Spleen (tissue), 11 donors: ENCODE results near the gene LCT. TPM values are rescaled to one million over a fixed set of nuclear protein-coding genes. Genes with fewer than 3 reads are reported as not detected.

Experiments used
- DNase-seq: peaks from one replicate; pipeline ENCODE4 v3.0.0-alpha.2; 2020
- H3K27ac ChIP-seq, 8 donors: fragments of 200-600 bp; sonication (generic) in 7 of 8; 1 replicate in 4 of 8; 2 replicates in 4 of 8; pipeline versions ENCODE4 v1.5.0 to v1.8.0; 2016 to 2021; ENCODE audit warnings: inconsistent platforms in 4 of 8, mild to moderate bottlenecking in 4 of 8, moderate library complexity in 1 of 8
- H3K27me3 ChIP-seq, 7 donors: fragments of 200-600 bp; sonication (generic) in 6 of 7; replicated peaks in 1 of 7; 1 replicate in 4 of 7; 2 replicates in 3 of 7; pipeline versions ENCODE4 v1.5.0 to v1.8.0; 2016 to 2021; ENCODE audit warnings: inconsistent platforms in 3 of 7, mild to moderate bottlenecking in 1 of 7
- H3K36me3 ChIP-seq, 6 donors: fragments of 200-600 bp; sonication (generic) in 5 of 6; 1 replicate in 4 of 6; 2 replicates in 2 of 6; pipeline versions ENCODE4 v1.5.0 to v1.8.0; 2016 to 2021; ENCODE audit warnings: inconsistent platforms in 2 of 6
- H3K4me1 ChIP-seq, 6 donors: fragments of 200-600 bp; sonication (generic) in 5 of 6; 1 replicate in 3 of 6; 2 replicates in 3 of 6; pipeline versions ENCODE4 v1.5.0 to v1.8.0; 2016 to 2021; ENCODE audit warnings: inconsistent platforms in 3 of 6
- H3K4me3 ChIP-seq, 8 donors: fragments of 200-600 bp; sonication (generic) in 7 of 8; 1 replicate in 4 of 8; 2 replicates in 4 of 8; pipeline versions ENCODE4 v1.5.0 to v1.8.0; 2016 to 2021; ENCODE audit warnings: inconsistent platforms in 4 of 8, mild to moderate bottlenecking in 4 of 8, moderate library complexity in 2 of 8
- H3K9me3 ChIP-seq, 8 donors: fragments of 200-600 bp; sonication (generic) in 7 of 8; 1 replicate in 4 of 8; 2 replicates in 4 of 8; pipeline versions ENCODE4 v1.5.0 to v1.8.0; 2016 to 2021; ENCODE audit warnings: inconsistent platforms in 4 of 8
- POLR2A ChIP-seq, 3 donors: fragments of 450-650 bp; IDR thresholded peaks; one replicate each; pipeline ENCODE4 v1.5.1; 2017; ENCODE audit warnings: antibody characterized with exemption in 3 of 3, mild to moderate bottlenecking in 1 of 3
- POLR2AphosphoS5 ChIP-seq, 3 donors: sonication (generic); formaldehyde crosslinking; IDR thresholded peaks; one replicate each; pipeline ENCODE4 v1.5.1; 2017; ENCODE audit warnings: antibody characterized with exemption in 3 of 3
- WGBS, 5 donors: extraction: QIAGEN DNeasy Blood & Tissue Kit in 3 of 5; methylation state at CpG; one replicate each; pipeline versions ENCODE4 v1.1.5 to v1.1.7; 2013 to 2018; 5-methylcytosine and 5-hydroxymethylcytosine counted together
- intact Hi-C: fragments of 100-400 bp; cut with DNase I; formaldehyde crosslinking; loops from one replicate; pipeline ENCODE4 v1.15.0; 2023; ENCODE audit warnings: low total_unique reads
- polyA plus RNA-seq, 3 donors: library from polyadenylated mRNA; stranded (reverse); fragments of 200-250 nt; gene quantifications; one replicate each; pipeline ENCODE4 v1.2.1, GENCODE V29; 2013
- total RNA-seq, 7 donors: library from RNA; depleted of rRNA in 3 of 7; stranded (reverse); fragments of >200 nt in 3 of 7; fragmentation: NEBNext Ultra II Directional in 4 of 7; extraction: Animal tissue kit (Norgen Biotek cat#: 25700) in 4 of 7; gene quantifications; one replicate each; pipeline versions ENCODE4 v1.1.0 to v1.2.1, GENCODE V29; 2016 to 2021
- TF ChIP-seq, protein P1 (sequence below), 11 experiments: fragments of 200-600 bp in 7 of 11; fragments of 450-650 bp in 4 of 11; sonication (generic) in 4 of 11; IDR thresholded peaks in 8 of 11; conservative IDR thresholded peaks in 3 of 11; 1 replicate in 7 of 11; 2 replicates in 4 of 11; pipeline versions ENCODE4 v1.4.0 to v1.8.0; 2016 to 2021; ENCODE audit warnings: antibody characterized with exemption in 11 of 11, inconsistent platforms in 4 of 11, mild to moderate bottlenecking in 1 of 11
- donor health status: healthy with polysubstance abuse.
- donor health status: DM: no; HTN: no; CAD: no; lungs with moderate emphysema.
- donor health status: DM: no; HTN: no; CAD: no.
- donor health status: Bipolar disorder and iron deficiency.
- donor health status: healthy.
- donor health status: DM: no; HTN: no; CAD: no.
- donor health status: DM: yes; HTN: yes; CAD: no.

The LCT gene
- total and polyA plus RNA-seq, 10 donors, result 0.02 to 0.19 (median 0.06) TPM; not detected in 3

DNA sequence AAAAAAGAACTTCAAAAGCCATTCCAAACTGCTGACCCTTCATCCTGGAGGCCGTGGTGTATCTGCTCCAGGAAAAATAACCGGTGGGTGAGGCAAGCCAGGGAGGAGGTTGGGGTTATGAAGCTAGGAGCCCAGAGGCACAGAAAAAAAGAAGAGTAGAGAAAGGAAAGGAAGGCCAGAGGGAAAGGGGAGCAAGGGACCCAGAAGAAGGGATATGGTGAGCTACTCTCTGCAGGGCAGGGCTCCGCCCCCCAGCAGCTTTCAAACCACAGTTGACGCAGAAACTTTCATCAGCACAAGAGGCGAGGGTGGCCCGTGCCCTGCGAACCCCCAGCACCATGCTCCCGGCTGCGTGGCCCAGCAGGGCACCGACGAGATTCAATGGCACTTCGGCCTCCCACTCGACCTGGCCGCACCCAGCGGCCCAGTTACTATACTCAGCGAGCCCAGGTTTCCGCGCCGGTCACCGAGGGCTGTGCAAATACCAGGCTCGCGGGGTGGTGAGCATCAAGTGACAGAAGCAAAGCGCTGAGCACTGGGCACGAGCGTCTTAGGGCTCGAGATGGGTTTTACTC, 38.6 kb upstream of the LCT start:
- H3K27me3 ChIP-seq, result no peaks in the 10 kb centered on the region
- peaks cover 0 to 22% (median 2%) of the 10 kb centered on the region in 6 donors for H3K36me3 ChIP-seq
- WGBS, 5 donors, result 1 to 2% (median 1%) methylated on average over 21 to 26 of the region's 26 CpGs
- no peaks in the 10 kb centered on the region for H3K9me3 ChIP-seq
- intact Hi-C loops, result no loop called here
- H3K27ac ChIP-seq, result peak overlapping the region; percentile 76 to 92 (median 86)
- peak; percentile 90 for DNase-seq
- peak; percentile 79 to 82 (median 80) for TF ChIP-seq POLR2AphosphoS5 (IDR thresholded peaks at IDR 0.05)
- TF ChIP-seq, protein P1, sequence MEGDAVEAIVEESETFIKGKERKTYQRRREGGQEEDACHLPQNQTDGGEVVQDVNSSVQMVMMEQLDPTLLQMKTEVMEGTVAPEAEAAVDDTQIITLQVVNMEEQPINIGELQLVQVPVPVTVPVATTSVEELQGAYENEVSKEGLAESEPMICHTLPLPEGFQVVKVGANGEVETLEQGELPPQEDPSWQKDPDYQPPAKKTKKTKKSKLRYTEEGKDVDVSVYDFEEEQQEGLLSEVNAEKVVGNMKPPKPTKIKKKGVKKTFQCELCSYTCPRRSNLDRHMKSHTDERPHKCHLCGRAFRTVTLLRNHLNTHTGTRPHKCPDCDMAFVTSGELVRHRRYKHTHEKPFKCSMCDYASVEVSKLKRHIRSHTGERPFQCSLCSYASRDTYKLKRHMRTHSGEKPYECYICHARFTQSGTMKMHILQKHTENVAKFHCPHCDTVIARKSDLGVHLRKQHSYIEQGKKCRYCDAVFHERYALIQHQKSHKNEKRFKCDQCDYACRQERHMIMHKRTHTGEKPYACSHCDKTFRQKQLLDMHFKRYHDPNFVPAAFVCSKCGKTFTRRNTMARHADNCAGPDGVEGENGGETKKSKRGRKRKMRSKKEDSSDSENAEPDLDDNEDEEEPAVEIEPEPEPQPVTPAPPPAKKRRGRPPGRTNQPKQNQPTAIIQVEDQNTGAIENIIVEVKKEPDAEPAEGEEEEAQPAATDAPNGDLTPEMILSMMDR (IDR thresholded peaks at IDR 0.05 in 8 of 11, conservative IDR thresholded peaks at IDR 0.05 in 3 of 11), result no peak
- peaks cover 7 to 35% (median 23%) of the 10 kb centered on the region in 6 donors for H3K4me1 ChIP-seq
- H3K4me3 ChIP-seq, result peak overlapping the region; percentile 69 to 99 (median 80)

- TF ChIP-seq, protein P1 (IDR thresholded peaks at IDR 0.05 in 8 of 11, conservative IDR thresholded peaks at IDR 0.05 in 3 of 11), result no peak
- TF ChIP-seq POLR2A (IDR thresholded peaks at IDR 0.05), result no peak
- no peak for TF ChIP-seq POLR2AphosphoS5 (IDR thresholded peaks at IDR 0.05)
- H3K36me3 ChIP-seq, result peaks cover 0 to 29% (median 4%) of the 10 kb centered on the region in 6 donors
- H3K27me3 ChIP-seq, result no peaks in the 10 kb centered on the region
- WGBS, 5 donors, result 70 to 89% (median 79%) methylated on average over 19 of the region's 19 CpGs
- H3K4me1 ChIP-seq, result peaks cover 7 to 35% (median 23%) of the 10 kb centered on the region in 6 donors
- H3K9me3 ChIP-seq, result no peaks in the 10 kb centered on the region
- peak overlapping the region in 1 of 8 donors; percentile 76 for H3K27ac ChIP-seq
- peak overlapping the region in 4 of 8 donors; percentile 69 to 99 (median 84) for H3K4me3 ChIP-seq
- DNase-seq, result no peak
- intact Hi-C loops, result no loop called here
Measured at GRCh38 chr2:135874777-135875365, 37.9 kb upstream of the LCT start.

DNA sequence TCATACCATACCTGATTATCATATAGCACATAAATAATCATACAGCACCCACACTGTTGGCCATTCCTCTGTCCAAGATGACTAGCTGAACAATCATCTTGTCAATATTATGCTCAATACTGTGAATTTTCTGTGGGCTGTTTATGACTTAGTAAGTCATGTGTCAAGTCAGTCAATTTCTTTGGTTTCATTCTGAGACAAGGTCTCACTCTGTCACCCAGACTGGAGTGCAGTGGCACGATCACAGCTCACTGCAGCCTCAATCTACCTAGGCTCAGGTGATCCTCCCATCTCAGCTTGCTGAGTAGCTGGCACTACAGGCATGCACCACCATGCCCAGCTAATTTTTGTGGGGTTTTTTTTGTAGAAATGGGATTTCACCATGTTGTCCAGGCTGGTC, 33.6 kb upstream of the LCT start:
- H3K36me3 ChIP-seq, result peaks cover 0 to 72% (median 31%) of the 10 kb centered on the region in 6 donors
- intact Hi-C loops, result no loop called here

GRCh38 chr2:135863233-135863632, 26.2 kb upstream of the LCT start:
- Histone ChIP-seq H3K4me3 (no peak overlapping the region), H3K9me3 (no peaks in the 10 kb centered on the region), H3K27ac (no peak overlapping the region), H3K27me3 (no peaks in the 10 kb centered on the region), H3K36me3 (peaks cover 0 to 100% (median 55%) of the 10 kb centered on the region in 6 donors), H3K4me1 (no peaks in the 10 kb centered on the region)
- intact Hi-C loops, result no loop called here
- 91 to 98% (median 96%) methylated on average over 6 of the region's 6 CpGs for WGBS, 5 donors
- TF ChIP-seq POLR2AphosphoS5 (IDR thresholded peaks at IDR 0.05) (no peak), POLR2A (IDR thresholded peaks at IDR 0.05) (no peak)
- TF ChIP-seq, protein P1 (IDR thresholded peaks at IDR 0.05 in 8 of 11, conservative IDR thresholded peaks at IDR 0.05 in 3 of 11), result no peak
- DNase-seq, result no peak

More for the DNA sequence above, 33.6 kb upstream of the LCT start:
- Histone ChIP-seq H3K4me3 (no peak overlapping the region), H3K9me3 (no peaks in the 10 kb centered on the region), H3K27ac (no peak overlapping the region), H3K4me1 (peaks cover 0 to 19% (median 10%) of the 10 kb centered on the region in 6 donors), H3K27me3 (no peaks in the 10 kb centered on the region)
- TF ChIP-seq POLR2AphosphoS5 (IDR thresholded peaks at IDR 0.05) (no peak), POLR2A (IDR thresholded peaks at IDR 0.05) (no peak)
- TF ChIP-seq, protein P1 (IDR thresholded peaks at IDR 0.05 in 8 of 11, conservative IDR thresholded peaks at IDR 0.05 in 3 of 11), result no peak
- WGBS, 5 donors, result 38 to 100% (median 83%) methylated on average over 1 of the region's 1 CpG
- no peak for DNase-seq
